HEK293T (cell line): Measurements from ENCODE around the gene COL1A2.
A peak's percentile ranks its signal among the peaks of the same experiment; 100 is the strongest.

Experiments
- CTCF ChIA-PET: fragments of 350-600 bp; formaldehyde crosslinking; extraction: SDS; loops from one replicate; lab custom pipeline; 2021; ENCODE audit warnings: antibody characterized with exemption, inconsistent platforms; lab: Yijun Ruan, JAX
- POLR2A ChIA-PET: fragments of 350-600 bp; formaldehyde crosslinking; extraction: SDS; loops from one replicate; lab custom pipeline; 2020; ENCODE audit warnings: antibody characterized with exemption, inconsistent platforms; lab: Yijun Ruan, JAX
- DNase-seq: peaks from one replicate; pipeline ENCODE4 v3.0.0; 2012; ENCODE audit warnings: mixed read lengths; ENCODE audit errors: extremely low spot score
- ARNT ChIP-seq: fragments of 450-650 bp; IDR thresholded peaks from 2 replicates; pipeline ENCODE4 v1.6.1; 2017; ENCODE audit warnings: mild to moderate bottlenecking
- BHLHE40 ChIP-seq: fragments of 450-650 bp; IDR thresholded peaks from 2 replicates; pipeline ENCODE4 v1.6.1; 2016; ENCODE audit warnings: mild to moderate bottlenecking, moderate library complexity, borderline replicate concordance
- CTBP1 ChIP-seq: fragments of 450-650 bp; IDR thresholded peaks from 2 replicates; pipeline ENCODE4 v1.6.1; 2016; ENCODE audit warnings: borderline replicate concordance
- ELF4 ChIP-seq: fragments of 450-650 bp; IDR thresholded peaks from 2 replicates; pipeline ENCODE4 v1.6.1; 2017; ENCODE audit warnings: antibody characterized with exemption
- FOXA1 ChIP-seq: fragments of 450-650 bp; IDR thresholded peaks from 2 replicates; pipeline ENCODE4 v1.6.1; 2016; ENCODE audit warnings: mild to moderate bottlenecking
- FOXK2 ChIP-seq: fragments of 450-650 bp; IDR thresholded peaks from 2 replicates; pipeline ENCODE4 v1.6.1; 2016; ENCODE audit warnings: mild to moderate bottlenecking
- FOXM1 ChIP-seq: fragments of 450-650 bp; IDR thresholded peaks from 2 replicates; pipeline ENCODE4 v1.6.1; 2017; ENCODE audit warnings: mild to moderate bottlenecking, borderline replicate concordance
- HDGF ChIP-seq: fragments of 450-650 bp; IDR thresholded peaks from 2 replicates; pipeline ENCODE4 v1.6.1; 2017; ENCODE audit warnings: antibody characterized with exemption, borderline replicate concordance
- L3MBTL2 ChIP-seq: fragments of 450-650 bp; conservative IDR thresholded peaks from 2 replicates; pipeline ENCODE4 v1.6.1; 2016; ENCODE audit warnings: mild to moderate bottlenecking
- LEF1 ChIP-seq: fragments of 450-650 bp; IDR thresholded peaks from 2 replicates; pipeline ENCODE4 v1.6.1; 2017; ENCODE audit warnings: mild to moderate bottlenecking, borderline replicate concordance
- NFRKB ChIP-seq: fragments of 450-650 bp; IDR thresholded peaks from 2 replicates; pipeline ENCODE4 v1.6.1; 2016; ENCODE audit warnings: mild to moderate bottlenecking, moderate library complexity
- PKNOX1 ChIP-seq: fragments of 450-650 bp; IDR thresholded peaks from 2 replicates; pipeline ENCODE4 v1.6.1; 2016
- SP1 ChIP-seq: fragments of 450-650 bp; IDR thresholded peaks from 2 replicates; pipeline ENCODE4 v1.6.1; 2017
- SUZ12 ChIP-seq: fragments of 450-650 bp; IDR thresholded peaks from 2 replicates; pipeline ENCODE4 v1.6.1; 2016; ENCODE audit warnings: mild to moderate bottlenecking
- TARDBP ChIP-seq: fragments of 450-650 bp; IDR thresholded peaks from 2 replicates; pipeline ENCODE4 v1.6.1; 2016
- ZNF384 ChIP-seq: fragments of 450-650 bp; IDR thresholded peaks from 2 replicates; pipeline ENCODE4 v1.6.1; 2016

COL1A2 gene

GRCh38 chr7:94440451-94441039 is 45.9 kb downstream of the COL1A2 start:
- no peak for DNase-seq
- CTCF ChIA-PET: interaction anchor here (1.5 kb wide), 1 partner anchor 9 kb away, joined by 4 read pairs; no protein-coding TSS in a partner anchor
- POLR2A ChIA-PET: no interaction called here
- TF ChIP-seq BHLHE40: no peak
- TF ChIP-seq L3MBTL2: no peak

GRCh38 chr7:94441138-94441537 is 46.4 kb downstream of the COL1A2 start:
- POLR2A ChIA-PET: no interaction called here

GRCh38 chr7:94442639-94443038 is 47.9 kb downstream of the COL1A2 start:
- CTCF ChIA-PET: interaction anchor here (0.8 kb wide), 1 partner anchor 154 kb away, joined by 3 read pairs; no protein-coding TSS in a partner anchor
- no peak for DNase-seq
- POLR2A ChIA-PET: no interaction called here
- no peak for TF ChIP-seq FOXM1
- TF ChIP-seq HDGF: no peak
- TF ChIP-seq CTBP1: no peak
- no peak for TF ChIP-seq FOXK2
- no peak for TF ChIP-seq ARNT
- TF ChIP-seq TARDBP: no peak
- TF ChIP-seq ZNF384: no peak
- no peak for TF ChIP-seq NFRKB
- TF ChIP-seq BHLHE40: no peak
- TF ChIP-seq L3MBTL2: no peak
- TF ChIP-seq SP1: no peak
- TF ChIP-seq ELF4: no peak
- no peak for TF ChIP-seq LEF1

More at GRCh38 chr7:94441138-94441537, 46.4 kb downstream of the COL1A2 start:
- CTCF ChIA-PET: interaction anchor here (1.5 kb wide), 1 partner anchor 8 kb away, joined by 4 read pairs; no protein-coding TSS in a partner anchor
- DNase-seq: no peak
- no peak for TF ChIP-seq FOXM1
- no peak for TF ChIP-seq SP1
- TF ChIP-seq FOXK2: no peak
- TF ChIP-seq FOXA1: no peak
- no peak for TF ChIP-seq CTBP1
- no peak for TF ChIP-seq PKNOX1
- no peak for TF ChIP-seq ELF4
- TF ChIP-seq TARDBP: no peak

GRCh38 chr7:94444813-94445212 is 50.1 kb downstream of the COL1A2 start:
- CTCF ChIA-PET: interaction anchor here (2.6 kb wide), 1 partner anchor 9 kb away, joined by 11 read pairs; no protein-coding TSS in a partner anchor
- POLR2A ChIA-PET: no interaction called here
- DNase-seq: no peak
- TF ChIP-seq ARNT (no peak), TARDBP (no peak), PKNOX1 (no peak), NFRKB (no peak), FOXK2 (no peak)

GRCh38 chr7:94445696-94446194 is 51.0 kb downstream of the COL1A2 start:
- ChIA-PET CTCF (interaction anchor here (0.6 to 2.6 kb wide), 2 partner anchors 10 to 1425 kb away, joined by 4 to 11 read pairs; no protein-coding TSS in a partner anchor), POLR2A (no interaction called here)
- no peak for TF ChIP-seq FOXK2
- DNase-seq: no peak

GRCh38 chr7:94446308-94446707 is 51.6 kb downstream of the COL1A2 start:
- TF ChIP-seq TARDBP: no peak
- no peak for TF ChIP-seq CTBP1
- no peak for TF ChIP-seq FOXA1
- no peak for TF ChIP-seq NFRKB
- no peak for TF ChIP-seq ELF4
- TF ChIP-seq LEF1: no peak
- TF ChIP-seq ZNF384: no peak
- no peak for TF ChIP-seq SUZ12
- TF ChIP-seq PKNOX1: no peak
- no peak for DNase-seq
- CTCF ChIA-PET: interaction anchor here (2.6 kb wide), 1 partner anchor 10 kb away, joined by 11 read pairs; no protein-coding TSS in a partner anchor
- POLR2A ChIA-PET: no interaction called here

GRCh38 chr7:94449151-94449725 is 54.5 kb downstream of the COL1A2 start:
- CTCF ChIA-PET: interaction anchor here (0.6 to 1.4 kb wide), 8 partner anchors 8 to 1027 kb away, joined by 3 to 8 read pairs (median 4); no protein-coding TSS in a partner anchor
- no peak for TF ChIP-seq ARNT
- TF ChIP-seq CTBP1: no peak
- TF ChIP-seq SP1: no peak
- TF ChIP-seq ELF4: no peak
- no peak for TF ChIP-seq ZNF384
- TF ChIP-seq FOXA1: no peak
- no peak for TF ChIP-seq PKNOX1
- no peak for TF ChIP-seq TARDBP
- no peak for TF ChIP-seq NFRKB
- TF ChIP-seq SUZ12: no peak
- no peak for TF ChIP-seq FOXK2
- no peak for TF ChIP-seq HDGF
- no peak for TF ChIP-seq FOXM1
- TF ChIP-seq L3MBTL2: no peak
- TF ChIP-seq BHLHE40: no peak
- TF ChIP-seq LEF1: no peak
- POLR2A ChIA-PET: no interaction called here
- peak; percentile 30 for DNase-seq
